EL (cell line): ENCODE results near the gene ALKBH3.

Experiments used
- DNase-seq: peaks from one replicate; pipeline ENCODE4 v3.0.0-alpha.2; 2016

ALKBH3 gene

GRCh38 chr11:43895601-43896000 is 15.0 kb downstream of the ALKBH3 start:
- DNase-seq: no peak

- DNase-seq: no peak
Measured at GRCh38 chr11:43898574-43898973, 17.9 kb downstream of the ALKBH3 start.

- DNase-seq: no peak
Measured at GRCh38 chr11:43899094-43899493, 18.5 kb downstream of the ALKBH3 start.

- no peak for DNase-seq
Measured at GRCh38 chr11:43901551-43901950, 20.9 kb downstream of the ALKBH3 start.

GRCh38 chr11:43903078-43903477 is 22.4 kb downstream of the ALKBH3 start:
- no peak for DNase-seq

- DNase-seq: no peak
Measured at GRCh38 chr11:43903969-43904368, 23.3 kb downstream of the ALKBH3 start.

- DNase-seq: no peak
Measured at GRCh38 chr11:43904742-43905535, 24.3 kb downstream of the ALKBH3 start.

GRCh38 chr11:43905813-43906241 is 25.2 kb downstream of the ALKBH3 start:
- DNase-seq: no peak

- DNase-seq: no peak
Measured at GRCh38 chr11:43907028-43907975, 26.7 kb downstream of the ALKBH3 start.

- DNase-seq: no peak
Measured at GRCh38 chr11:43908191-43908590, 27.6 kb downstream of the ALKBH3 start.

- DNase-seq: no peak
Measured at GRCh38 chr11:43908683-43909082, 28.1 kb downstream of the ALKBH3 start.

- no peak for DNase-seq
Measured at GRCh38 chr11:43913829-43914380, 33.3 kb downstream of the ALKBH3 start.

GRCh38 chr11:43914466-43914865 is 33.8 kb downstream of the ALKBH3 start:
- DNase-seq: no peak

- DNase-seq: no peak
Measured at GRCh38 chr11:43916621-43917020, 36.0 kb downstream of the ALKBH3 start.

GRCh38 chr11:43917851-43918250 is 37.2 kb downstream of the ALKBH3 start:
- DNase-seq: no peak

- no peak for DNase-seq
Measured at GRCh38 chr11:43918662-43919061, 38.0 kb downstream of the ALKBH3 start.

- no peak for DNase-seq
Measured at GRCh38 chr11:43919852-43920597, 39.4 kb downstream of the ALKBH3 start.

- peak; percentile 99 for DNase-seq
Measured at GRCh38 chr11:43920598-43921419, 40.2 kb downstream of the ALKBH3 start.

- no peak for DNase-seq
Measured at GRCh38 chr11:43921561-43922294, 41.1 kb downstream of the ALKBH3 start.

GRCh38 chr11:43922295-43922648 is 41.6 kb downstream of the ALKBH3 start:
- no peak for DNase-seq

- DNase-seq: no peak
Measured at GRCh38 chr11:43922744-43923405, 42.2 kb downstream of the ALKBH3 start.
